ENCODE results near the gene PROK2. TPM values are rescaled to one million over a fixed set of nuclear protein-coding genes. Genes with fewer than 3 reads are reported as not detected.

The PROK2 gene
- total and polyA plus RNA-seq, 10 of the 15 experiments (the other 5 are each of a cell fraction or from before 2014, with no cell fraction given) = not detected

DNA sequence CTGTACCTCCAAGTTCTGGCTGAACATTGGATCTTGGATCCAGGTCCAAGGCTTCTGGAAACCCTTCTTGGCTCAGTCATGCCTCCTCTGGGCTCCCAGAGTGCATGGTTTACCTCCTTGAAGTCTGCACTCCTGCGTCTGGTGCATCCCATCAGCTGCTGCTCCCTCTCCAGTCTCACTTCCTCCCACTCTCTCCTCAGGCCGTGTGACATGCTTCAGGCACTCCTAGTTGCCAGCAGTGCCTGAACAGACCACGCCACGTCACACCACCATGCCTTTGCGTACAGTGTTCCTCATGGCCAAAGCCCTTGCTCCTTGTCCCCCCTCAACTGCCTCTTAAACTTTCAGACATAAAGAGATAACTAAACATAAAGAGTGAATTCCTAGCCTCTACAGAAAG, 25.5 kb downstream of the PROK2 start (continued):
- TF ChIP-seq, protein P1, sequence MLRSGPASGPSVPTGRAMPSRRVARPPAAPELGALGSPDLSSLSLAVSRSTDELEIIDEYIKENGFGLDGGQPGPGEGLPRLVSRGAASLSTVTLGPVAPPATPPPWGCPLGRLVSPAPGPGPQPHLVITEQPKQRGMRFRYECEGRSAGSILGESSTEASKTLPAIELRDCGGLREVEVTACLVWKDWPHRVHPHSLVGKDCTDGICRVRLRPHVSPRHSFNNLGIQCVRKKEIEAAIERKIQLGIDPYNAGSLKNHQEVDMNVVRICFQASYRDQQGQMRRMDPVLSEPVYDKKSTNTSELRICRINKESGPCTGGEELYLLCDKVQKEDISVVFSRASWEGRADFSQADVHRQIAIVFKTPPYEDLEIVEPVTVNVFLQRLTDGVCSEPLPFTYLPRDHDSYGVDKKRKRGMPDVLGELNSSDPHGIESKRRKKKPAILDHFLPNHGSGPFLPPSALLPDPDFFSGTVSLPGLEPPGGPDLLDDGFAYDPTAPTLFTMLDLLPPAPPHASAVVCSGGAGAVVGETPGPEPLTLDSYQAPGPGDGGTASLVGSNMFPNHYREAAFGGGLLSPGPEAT (IDR thresholded peaks at IDR 0.05; ENCODE audit: low read depth) = no peak
- TF ChIP-seq KAT2A (conservative IDR thresholded peaks at IDR 0.05; ENCODE audit: control insufficient read depth, low read depth, low read length) = no peak
- no peak for TF ChIP-seq TARDBP (IDR thresholded peaks at IDR 0.05; ENCODE audit: borderline replicate concordance)
- no peak for TF ChIP-seq SP1 (IDR thresholded peaks at IDR 0.05; ENCODE audit: low read depth, low read length)
- no peak for TF ChIP-seq SMAD1 (IDR thresholded peaks at IDR 0.05; ENCODE audit: low read depth, partially characterized antibody)
- no peak for TF ChIP-seq KLF5 (IDR thresholded peaks at IDR 0.05; ENCODE audit: partially characterized antibody)
- TF ChIP-seq ZNF217 (IDR thresholded peaks at IDR 0.05) = no peak
- TF ChIP-seq, protein P2, sequence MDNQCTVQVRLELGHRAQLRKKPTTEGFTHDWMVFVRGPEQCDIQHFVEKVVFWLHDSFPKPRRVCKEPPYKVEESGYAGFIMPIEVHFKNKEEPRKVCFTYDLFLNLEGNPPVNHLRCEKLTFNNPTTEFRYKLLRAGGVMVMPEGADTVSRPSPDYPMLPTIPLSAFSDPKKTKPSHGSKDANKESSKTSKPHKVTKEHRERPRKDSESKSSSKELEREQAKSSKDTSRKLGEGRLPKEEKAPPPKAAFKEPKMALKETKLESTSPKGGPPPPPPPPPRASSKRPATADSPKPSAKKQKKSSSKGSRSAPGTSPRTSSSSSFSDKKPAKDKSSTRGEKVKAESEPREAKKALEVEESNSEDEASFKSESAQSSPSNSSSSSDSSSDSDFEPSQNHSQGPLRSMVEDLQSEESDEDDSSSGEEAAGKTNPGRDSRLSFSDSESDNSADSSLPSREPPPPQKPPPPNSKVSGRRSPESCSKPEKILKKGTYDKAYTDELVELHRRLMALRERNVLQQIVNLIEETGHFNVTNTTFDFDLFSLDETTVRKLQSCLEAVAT (IDR thresholded peaks at IDR 0.05) = no peak
- TF ChIP-seq, protein P3, sequence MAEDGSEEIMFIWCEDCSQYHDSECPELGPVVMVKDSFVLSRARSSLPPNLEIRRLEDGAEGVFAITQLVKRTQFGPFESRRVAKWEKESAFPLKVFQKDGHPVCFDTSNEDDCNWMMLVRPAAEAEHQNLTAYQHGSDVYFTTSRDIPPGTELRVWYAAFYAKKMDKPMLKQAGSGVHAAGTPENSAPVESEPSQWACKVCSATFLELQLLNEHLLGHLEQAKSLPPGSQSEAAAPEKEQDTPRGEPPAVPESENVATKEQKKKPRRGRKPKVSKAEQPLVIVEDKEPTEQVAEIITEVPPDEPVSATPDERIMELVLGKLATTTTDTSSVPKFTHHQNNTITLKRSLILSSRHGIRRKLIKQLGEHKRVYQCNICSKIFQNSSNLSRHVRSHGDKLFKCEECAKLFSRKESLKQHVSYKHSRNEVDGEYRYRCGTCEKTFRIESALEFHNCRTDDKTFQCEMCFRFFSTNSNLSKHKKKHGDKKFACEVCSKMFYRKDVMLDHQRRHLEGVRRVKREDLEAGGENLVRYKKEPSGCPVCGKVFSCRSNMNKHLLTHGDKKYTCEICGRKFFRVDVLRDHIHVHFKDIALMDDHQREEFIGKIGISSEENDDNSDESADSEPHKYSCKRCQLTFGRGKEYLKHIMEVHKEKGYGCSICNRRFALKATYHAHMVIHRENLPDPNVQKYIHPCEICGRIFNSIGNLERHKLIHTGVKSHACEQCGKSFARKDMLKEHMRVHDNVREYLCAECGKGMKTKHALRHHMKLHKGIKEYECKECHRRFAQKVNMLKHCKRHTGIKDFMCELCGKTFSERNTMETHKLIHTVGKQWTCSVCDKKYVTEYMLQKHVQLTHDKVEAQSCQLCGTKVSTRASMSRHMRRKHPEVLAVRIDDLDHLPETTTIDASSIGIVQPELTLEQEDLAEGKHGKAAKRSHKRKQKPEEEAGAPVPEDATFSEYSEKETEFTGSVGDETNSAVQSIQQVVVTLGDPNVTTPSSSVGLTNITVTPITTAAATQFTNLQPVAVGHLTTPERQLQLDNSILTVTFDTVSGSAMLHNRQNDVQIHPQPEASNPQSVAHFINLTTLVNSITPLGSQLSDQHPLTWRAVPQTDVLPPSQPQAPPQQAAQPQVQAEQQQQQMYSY (CRISPR knock-in tag; IDR thresholded peaks at IDR 0.05) = no peak
- TF ChIP-seq POLR2A (IDR thresholded peaks at IDR 0.05; ENCODE audit: low read depth, low read length) = no peak
- no peak for TF ChIP-seq JUNB (IDR thresholded peaks at IDR 0.05)
